ENCODE data around the gene FTH1. TPM values are rescaled to one million over a fixed set of nuclear protein-coding genes. Genes with fewer than 3 reads are reported as not detected.

Gene FTH1
- total and polyA plus RNA-seq, 2 of the 4 experiments (the other 2 are of a cell fraction) = 344 to 2,516 TPM

DNA sequence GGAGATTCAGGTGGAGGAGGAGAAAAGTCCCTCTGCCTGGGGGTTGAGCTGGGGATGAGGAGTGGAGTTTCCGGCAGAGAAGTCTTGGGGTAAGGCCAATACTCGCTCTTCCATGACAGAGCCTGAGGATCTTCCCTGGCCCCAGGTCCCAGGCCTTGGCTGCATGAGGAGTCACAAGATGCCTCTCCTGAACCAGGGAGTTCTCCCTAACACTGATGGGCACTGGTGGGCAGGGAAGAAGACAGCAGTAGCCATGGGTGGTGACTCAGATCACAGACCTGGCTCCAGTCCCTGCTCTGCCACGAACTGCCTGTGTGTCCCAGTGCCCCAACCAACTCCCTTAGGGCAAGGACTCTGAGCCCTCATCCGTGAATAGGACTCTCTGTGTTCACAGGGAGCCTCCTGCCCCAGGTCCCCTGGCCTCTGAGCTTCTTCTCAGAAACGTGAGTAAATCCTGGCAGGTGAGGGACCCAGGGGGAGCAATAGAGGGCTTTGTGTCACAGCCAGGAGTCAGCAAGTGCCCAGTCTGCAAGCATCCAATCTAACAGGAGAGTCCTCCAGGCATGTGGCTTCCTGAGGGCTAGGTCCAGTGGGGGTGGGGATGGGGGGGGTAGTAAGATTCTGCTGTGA lies 45.5 kb upstream of the FTH1 start:
- 0 out of 2 replicates have a peak overlapping the region, but pooled peaks have one; percentile 27 for H3K4ac ChIP-seq (ENCODE audit: low read depth, low read length)
- no peaks in the 10 kb centered on the region for H3K9me3 ChIP-seq (ENCODE audit: control insufficient read depth, insufficient read depth, low read length)
- H2AK5ac ChIP-seq (ENCODE audit: low read depth, low read length) = peak overlapping the region; percentile 43
- H2BK5ac ChIP-seq (ENCODE audit: low read depth, low read length, poor library complexity, severe bottlenecking) = no peak overlapping the region
- CTCF ChIA-PET = no interaction called here
- H4K20me1 ChIP-seq (ENCODE audit: insufficient read depth, low read length) = no peaks in the 10 kb centered on the region
- peak overlapping the region; percentile 33; the same call in 1 of the 2 replicates for H4K91ac ChIP-seq (ENCODE audit: insufficient read depth, low read depth, low read length)
- H2AK9ac ChIP-seq (replicated peaks; ENCODE audit: low read depth, low read length, poor library complexity) = peak overlapping the region; percentile 52
- 0 out of 2 replicates have a peak overlapping the region, but pooled peaks have one; percentile 15 for H2BK120ac ChIP-seq (ENCODE audit: low read depth, low read length)
- in situ Hi-C loops (cut with MboI; ENCODE audit: low sequenced_read_pairs) (no loop called here), dilution Hi-C loops (cut with HindIII; ENCODE audit: low sequenced_read_pairs, unreplicated experiment) (no loop called here), intact Hi-C loops (cut with micrococcal nuclease) (no loop called here)
- H3K79me1 ChIP-seq (ENCODE audit: low read depth in 1 of 2, low read length in 2 of 2) = no peaks in the 10 kb centered on the region
- POLR2A ChIA-PET (ENCODE audit: unreplicated experiment) = no interaction called here
- H4K8ac ChIP-seq (ENCODE audit: low read depth in 2 of 2, low read length in 2 of 2) = no peak overlapping the region
- no peaks in the 10 kb centered on the region for H3K36me3 ChIP-seq (ENCODE audit: control insufficient read depth, insufficient read depth, low read length)
- peak overlapping the region; percentile 41 for H2AFZ ChIP-seq (replicated peaks; ENCODE audit: low read length, poor library complexity)
- no peak overlapping the region for H3K4me3 ChIP-seq (ENCODE audit: insufficient read depth, low read depth, low read length)
- H3K14ac ChIP-seq (replicated peaks; ENCODE audit: low read depth, low read length) = 0 out of 2 replicates have a peak overlapping the region, but pooled peaks have one; percentile 5
- H2BK15ac ChIP-seq (ENCODE audit: low read depth, low read length) = peak overlapping the region; percentile 14; the same call in 1 of the 3 replicates
- no TSS peak for BruUV-seq (replicated peaks)
- DNase-seq (no peak), ATAC-seq (ENCODE audit: low read depth) (peak; percentile 27; the same call in 1 of the 2 replicates)
- no peak overlapping the region for H3K18ac ChIP-seq (ENCODE audit: low read depth, low read length)
- H3K23ac ChIP-seq (ENCODE audit: low read depth, low read length) = 0 out of 2 replicates have a peak overlapping the region, but pooled peaks have one; percentile 38
- H3K27ac ChIP-seq (ENCODE audit: insufficient read depth, low read length) = no peak overlapping the region
- peak overlapping the region; percentile 42; the same call in 1 of the 2 replicates for H2BK20ac ChIP-seq (ENCODE audit: low read depth, low read length)
- H3K4me2 ChIP-seq (ENCODE audit: low read depth, low read length) = no peak overlapping the region
- TF ChIP-seq USF2 (IDR thresholded peaks at IDR 0.05; ENCODE audit: low read depth, low read length) (no peak), CHD1 (IDR thresholded peaks at IDR 0.05; ENCODE audit: low read depth, low read length) (no peak), BHLHE40 (IDR thresholded peaks at IDR 0.05; ENCODE audit: low read depth, low read length) (no peak), MAZ (IDR thresholded peaks at IDR 0.05; ENCODE audit: borderline replicate concordance, low read depth, low read length) (no peak), RCOR1 (IDR thresholded peaks at IDR 0.05; ENCODE audit: insufficient replicate concordance, low read length) (no peak)
- TF ChIP-seq, protein P1, sequence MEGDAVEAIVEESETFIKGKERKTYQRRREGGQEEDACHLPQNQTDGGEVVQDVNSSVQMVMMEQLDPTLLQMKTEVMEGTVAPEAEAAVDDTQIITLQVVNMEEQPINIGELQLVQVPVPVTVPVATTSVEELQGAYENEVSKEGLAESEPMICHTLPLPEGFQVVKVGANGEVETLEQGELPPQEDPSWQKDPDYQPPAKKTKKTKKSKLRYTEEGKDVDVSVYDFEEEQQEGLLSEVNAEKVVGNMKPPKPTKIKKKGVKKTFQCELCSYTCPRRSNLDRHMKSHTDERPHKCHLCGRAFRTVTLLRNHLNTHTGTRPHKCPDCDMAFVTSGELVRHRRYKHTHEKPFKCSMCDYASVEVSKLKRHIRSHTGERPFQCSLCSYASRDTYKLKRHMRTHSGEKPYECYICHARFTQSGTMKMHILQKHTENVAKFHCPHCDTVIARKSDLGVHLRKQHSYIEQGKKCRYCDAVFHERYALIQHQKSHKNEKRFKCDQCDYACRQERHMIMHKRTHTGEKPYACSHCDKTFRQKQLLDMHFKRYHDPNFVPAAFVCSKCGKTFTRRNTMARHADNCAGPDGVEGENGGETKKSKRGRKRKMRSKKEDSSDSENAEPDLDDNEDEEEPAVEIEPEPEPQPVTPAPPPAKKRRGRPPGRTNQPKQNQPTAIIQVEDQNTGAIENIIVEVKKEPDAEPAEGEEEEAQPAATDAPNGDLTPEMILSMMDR (conservative IDR thresholded peaks at IDR 0.05; ENCODE audit: low read depth, low read length) = no peak
- H3K4me1 ChIP-seq (ENCODE audit: control insufficient read depth, insufficient read depth, low read length) = peaks cover 8% of the 10 kb centered on the region; the same call in 1 of the 2 replicates
- H3K9ac ChIP-seq (ENCODE audit: low read depth, low read length) = no peak overlapping the region
- 55% methylated on average over 2 of the region's 5 CpGs; no CpG with 5 or more reads in 1 of the 2 experiments for WGBS, 2 experiments (ENCODE audit: extremely low coverage in 2 of 2, insufficient read length in 1 of 2)
- no peak overlapping the region for H4K5ac ChIP-seq (ENCODE audit: low read depth, low read length)
- no peak overlapping the region for H3K56ac ChIP-seq (ENCODE audit: extremely low read depth, insufficient read depth, low read length)
- 0 out of 2 replicates have a peak, but pooled peaks cover 4% of the 10 kb centered on the region for H3K9me1 ChIP-seq (ENCODE audit: insufficient read depth, low read length)
- H3K27me3 ChIP-seq (ENCODE audit: control insufficient read depth, insufficient read depth, low read length) = peaks cover 3% of the 10 kb centered on the region; the same call in 1 of the 2 replicates

All from IMR-90 (cell line).